CD4-positive, alpha-beta T cell treated with Interleukin-21 for 1 hour (primary cell): ENCODE results near the gene CACNA2D2.

Source experiments
- DNase-seq: peaks from one replicate; pipeline ENCODE4 v3.0.0-alpha.2; 2020

CACNA2D2 gene

GRCh38 chr3:50422153-50422552 is 81.3 kb downstream of the CACNA2D2 start:
- no peak for DNase-seq

GRCh38 chr3:50419595-50420370 is 83.7 kb downstream of the CACNA2D2 start:
- no peak for DNase-seq

- no peak for DNase-seq
Observed at GRCh38 chr3:50418850-50419249, 84.6 kb downstream of the CACNA2D2 start.

GRCh38 chr3:50417637-50418033 is 85.8 kb downstream of the CACNA2D2 start:
- DNase-seq: no peak

- no peak for DNase-seq
Observed at GRCh38 chr3:50416736-50417636, 86.4 kb downstream of the CACNA2D2 start.

- no peak for DNase-seq
Observed at GRCh38 chr3:50415816-50416215, 87.6 kb downstream of the CACNA2D2 start.

GRCh38 chr3:50415061-50415460 is 88.4 kb downstream of the CACNA2D2 start:
- no peak for DNase-seq

- no peak for DNase-seq
Observed at GRCh38 chr3:50414616-50415015, 88.8 kb downstream of the CACNA2D2 start.

GRCh38 chr3:50412231-50412754 is 91.1 kb downstream of the CACNA2D2 start:
- no peak for DNase-seq

- no peak for DNase-seq
Observed at GRCh38 chr3:50411229-50411628, 92.2 kb downstream of the CACNA2D2 start.

- DNase-seq: no peak
Observed at GRCh38 chr3:50410608-50411139, 92.8 kb downstream of the CACNA2D2 start.

- DNase-seq: no peak
Observed at GRCh38 chr3:50410185-50410584, 93.2 kb downstream of the CACNA2D2 start.

- DNase-seq: no peak
Observed at GRCh38 chr3:50408443-50408944, 94.9 kb downstream of the CACNA2D2 start.

- DNase-seq: no peak
Observed at GRCh38 chr3:50406487-50406886, 96.9 kb downstream of the CACNA2D2 start.

- peak; percentile 13 for DNase-seq
Observed at GRCh38 chr3:50405249-50405648, 98.2 kb downstream of the CACNA2D2 start.

GRCh38 chr3:50401978-50402595 is 101.3 kb downstream of the CACNA2D2 start:
- no peak for DNase-seq

GRCh38 chr3:50396502-50396901 is 106.9 kb downstream of the CACNA2D2 start:
- DNase-seq: no peak

GRCh38 chr3:50395070-50395860 is 108.2 kb downstream of the CACNA2D2 start:
- no peak for DNase-seq

GRCh38 chr3:50393061-50393460 is 110.4 kb downstream of the CACNA2D2 start:
- no peak for DNase-seq

- DNase-seq: no peak
Observed at GRCh38 chr3:50392101-50392715, 111.2 kb downstream of the CACNA2D2 start.

- no peak for DNase-seq
Observed at GRCh38 chr3:50390508-50391224, 112.8 kb downstream of the CACNA2D2 start.
